ENCODE results near the gene NHLRC2.
"Not testable (repeated sequence)": the region's sequence is repeated elsewhere in the genome, so short reads cannot be mapped to it uniquely, and the experiment has no call there.

The NHLRC2 gene, protein sequence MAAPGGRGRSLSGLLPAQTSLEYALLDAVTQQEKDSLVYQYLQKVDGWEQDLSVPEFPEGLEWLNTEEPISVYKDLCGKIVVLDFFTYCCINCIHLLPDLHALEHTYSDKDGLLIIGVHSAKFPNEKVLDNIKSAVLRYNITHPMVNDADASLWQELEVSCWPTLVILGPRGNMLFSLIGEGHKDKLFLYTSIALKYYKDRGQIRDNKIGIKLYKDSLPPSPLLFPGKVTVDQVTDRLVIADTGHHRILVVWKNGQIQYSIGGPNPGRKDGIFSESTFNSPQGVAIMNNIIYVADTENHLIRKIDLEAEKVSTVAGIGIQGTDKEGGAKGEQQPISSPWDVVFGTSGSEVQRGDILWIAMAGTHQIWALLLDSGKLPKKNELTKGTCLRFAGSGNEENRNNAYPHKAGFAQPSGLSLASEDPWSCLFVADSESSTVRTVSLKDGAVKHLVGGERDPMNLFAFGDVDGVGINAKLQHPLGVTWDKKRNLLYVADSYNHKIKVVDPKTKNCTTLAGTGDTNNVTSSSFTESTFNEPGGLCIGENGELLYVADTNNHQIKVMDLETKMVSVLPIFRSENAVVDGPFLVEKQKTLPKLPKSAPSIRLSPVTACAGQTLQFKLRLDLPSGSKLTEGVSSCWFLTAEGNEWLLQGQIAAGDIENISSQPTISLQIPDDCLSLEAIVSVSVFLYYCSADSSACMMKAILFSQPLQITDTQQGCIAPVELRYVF

DNA sequence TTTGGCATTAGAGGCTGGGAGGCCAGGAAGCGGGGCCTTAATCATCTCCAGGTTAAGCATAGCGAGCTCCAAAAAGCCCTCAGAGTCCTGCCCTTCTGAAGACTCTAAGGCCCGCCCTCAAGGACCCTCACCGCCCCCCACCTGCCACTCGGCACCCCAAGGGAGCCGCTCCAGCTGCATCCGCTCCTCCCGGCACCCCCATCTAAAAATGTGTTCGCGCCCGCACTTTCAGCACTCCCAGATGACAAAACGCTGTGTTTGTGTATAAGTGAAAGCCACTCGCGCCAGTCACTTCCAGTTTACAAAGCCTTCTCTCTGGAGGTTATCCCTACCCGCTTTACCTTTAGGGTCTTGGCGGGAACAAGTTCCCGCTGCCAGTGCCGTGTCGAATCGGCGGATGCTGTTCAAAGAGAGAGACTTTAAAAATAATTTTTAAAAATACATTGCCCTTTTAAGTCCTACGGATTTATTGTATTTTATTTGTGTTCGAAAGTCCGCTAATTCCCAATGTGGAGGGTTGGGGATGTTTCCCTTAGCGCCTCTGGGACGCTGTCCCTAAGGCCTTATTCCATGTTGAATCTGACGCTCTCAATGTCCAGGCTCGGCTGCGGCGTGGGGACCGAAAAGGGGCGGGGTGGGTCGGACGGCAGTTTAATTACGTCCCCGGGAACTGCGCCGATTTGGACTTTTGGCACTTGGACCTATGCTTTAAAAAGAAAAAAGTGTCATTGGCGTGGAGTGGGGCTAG lies at the start of gene NHLRC2, which contains the start of gene DCLRE1A:
NHLRC2 (plus strand) TSS at position 649 of the 748 bp plus-strand sequence. CDS start 212 bp downstream, outside the sequence.
DCLRE1A (minus strand) TSS at position 70 of the 748 bp plus-strand sequence. CDS start 900 bp downstream, outside the sequence.
- Mint-ChIP-seq H3K27ac (peak within 1 kb of the TSS; percentile 100), H3K9me3 (no peaks in the 10 kb centered on the region), H3K27me3 (ENCODE audit: low read depth) (peaks cover 4% of the 10 kb centered on the region), H3K4me3 (peak within 1 kb of the TSS; percentile 93 to 98 (median 97)), H3K36me3 (ENCODE audit: low read depth) (peaks cover 8% of the 10 kb centered on the region), H3K4me1 (peaks cover 49% of the 10 kb centered on the region)
- TF ChIP-seq, protein P1, sequence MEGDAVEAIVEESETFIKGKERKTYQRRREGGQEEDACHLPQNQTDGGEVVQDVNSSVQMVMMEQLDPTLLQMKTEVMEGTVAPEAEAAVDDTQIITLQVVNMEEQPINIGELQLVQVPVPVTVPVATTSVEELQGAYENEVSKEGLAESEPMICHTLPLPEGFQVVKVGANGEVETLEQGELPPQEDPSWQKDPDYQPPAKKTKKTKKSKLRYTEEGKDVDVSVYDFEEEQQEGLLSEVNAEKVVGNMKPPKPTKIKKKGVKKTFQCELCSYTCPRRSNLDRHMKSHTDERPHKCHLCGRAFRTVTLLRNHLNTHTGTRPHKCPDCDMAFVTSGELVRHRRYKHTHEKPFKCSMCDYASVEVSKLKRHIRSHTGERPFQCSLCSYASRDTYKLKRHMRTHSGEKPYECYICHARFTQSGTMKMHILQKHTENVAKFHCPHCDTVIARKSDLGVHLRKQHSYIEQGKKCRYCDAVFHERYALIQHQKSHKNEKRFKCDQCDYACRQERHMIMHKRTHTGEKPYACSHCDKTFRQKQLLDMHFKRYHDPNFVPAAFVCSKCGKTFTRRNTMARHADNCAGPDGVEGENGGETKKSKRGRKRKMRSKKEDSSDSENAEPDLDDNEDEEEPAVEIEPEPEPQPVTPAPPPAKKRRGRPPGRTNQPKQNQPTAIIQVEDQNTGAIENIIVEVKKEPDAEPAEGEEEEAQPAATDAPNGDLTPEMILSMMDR (IDR thresholded peaks at IDR 0.05; ENCODE audit: unreplicated experiment in 3 of 3) = no peak

DNA sequence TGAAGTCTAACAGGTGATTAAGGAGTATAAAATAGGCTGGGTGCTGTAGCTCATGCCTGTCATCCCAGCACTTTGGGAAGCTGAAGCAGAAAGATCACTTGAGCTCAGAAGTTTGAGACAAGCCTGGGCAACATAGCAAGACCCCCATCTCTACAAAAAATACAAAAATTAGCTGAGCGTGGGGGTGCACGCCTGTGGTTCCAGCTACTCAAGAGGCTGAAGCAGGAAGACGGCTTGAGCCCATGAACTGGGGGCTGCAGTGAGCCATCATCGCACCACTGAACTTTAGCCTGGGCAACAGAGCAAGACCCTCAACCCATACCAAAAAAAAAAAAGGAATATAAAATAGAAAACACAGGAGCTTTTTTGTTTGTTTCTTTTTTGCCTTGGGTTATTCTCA lies 48.0 kb upstream of the NHLRC2 start:
- no peak overlapping the region for H3K4me3 Mint-ChIP-seq
- H3K9me3 Mint-ChIP-seq = no peaks in the 10 kb centered on the region
- peaks cover 15% of the 10 kb centered on the region for H3K4me1 Mint-ChIP-seq
- no peak overlapping the region for H3K27ac Mint-ChIP-seq
- TF ChIP-seq, protein P1 (IDR thresholded peaks at IDR 0.05; ENCODE audit: unreplicated experiment in 3 of 3) = no peak
- peaks cover 42% of the 10 kb centered on the region for H3K27me3 Mint-ChIP-seq (ENCODE audit: low read depth)
- H3K36me3 Mint-ChIP-seq (ENCODE audit: low read depth) = no peaks in the 10 kb centered on the region

DNA sequence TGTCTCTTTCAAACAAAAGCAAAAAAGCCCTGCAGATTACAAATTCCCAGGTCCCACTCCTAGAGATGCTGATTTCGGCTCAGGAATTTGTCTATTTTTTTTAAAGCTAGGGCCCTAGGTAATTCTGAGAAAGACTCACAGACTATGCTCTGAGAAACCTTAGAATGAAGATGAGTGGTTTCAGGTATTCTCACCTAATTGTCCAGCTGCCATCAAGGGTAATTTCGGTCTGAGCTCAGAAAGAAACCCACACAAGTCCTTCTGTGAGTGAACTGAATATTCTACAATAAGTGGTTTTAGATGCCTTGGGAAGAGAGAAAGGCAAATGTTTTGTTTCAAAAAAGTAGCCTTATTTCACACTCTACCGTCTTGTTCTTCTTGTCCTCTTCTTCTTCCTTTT lies 46.3 kb upstream of the NHLRC2 start:
- Mint-ChIP-seq H3K27me3 (ENCODE audit: low read depth) (peaks cover 44% of the 10 kb centered on the region), H3K4me1 (peaks cover 6% of the 10 kb centered on the region), H3K27ac (no peak overlapping the region), H3K9me3 (peaks cover 8% of the 10 kb centered on the region), H3K4me3 (no peak overlapping the region), H3K36me3 (ENCODE audit: low read depth) (no peaks in the 10 kb centered on the region)
- TF ChIP-seq, protein P1 (IDR thresholded peaks at IDR 0.05; ENCODE audit: unreplicated experiment in 3 of 3) = no peak

DNA sequence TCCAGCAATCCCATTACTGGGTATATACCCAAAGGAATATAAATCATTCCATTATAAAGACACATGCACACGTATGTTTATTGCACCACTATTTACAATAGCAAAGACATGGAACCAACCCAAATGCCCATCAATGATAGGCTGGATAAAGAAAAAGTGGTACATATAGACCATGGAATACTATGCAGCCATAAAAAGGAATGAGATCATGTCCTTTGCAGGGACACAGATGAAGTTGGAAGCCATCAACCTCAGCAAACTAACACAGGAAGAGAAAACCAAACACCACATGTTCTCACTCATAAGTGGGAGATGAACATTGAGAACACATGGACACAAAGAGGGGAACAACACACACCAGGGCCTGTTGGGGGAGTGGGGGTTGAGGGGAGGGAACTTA lies 39.8 kb upstream of the NHLRC2 start:
- not testable (repeated sequence) for H3K27ac Mint-ChIP-seq; H3K36me3 Mint-ChIP-seq (ENCODE audit: low read depth); H3K4me3 Mint-ChIP-seq; H3K9me3 Mint-ChIP-seq; H3K4me1 Mint-ChIP-seq
- H3K27me3 Mint-ChIP-seq (ENCODE audit: low read depth) = peaks cover 30% of the 10 kb centered on the region

DNA sequence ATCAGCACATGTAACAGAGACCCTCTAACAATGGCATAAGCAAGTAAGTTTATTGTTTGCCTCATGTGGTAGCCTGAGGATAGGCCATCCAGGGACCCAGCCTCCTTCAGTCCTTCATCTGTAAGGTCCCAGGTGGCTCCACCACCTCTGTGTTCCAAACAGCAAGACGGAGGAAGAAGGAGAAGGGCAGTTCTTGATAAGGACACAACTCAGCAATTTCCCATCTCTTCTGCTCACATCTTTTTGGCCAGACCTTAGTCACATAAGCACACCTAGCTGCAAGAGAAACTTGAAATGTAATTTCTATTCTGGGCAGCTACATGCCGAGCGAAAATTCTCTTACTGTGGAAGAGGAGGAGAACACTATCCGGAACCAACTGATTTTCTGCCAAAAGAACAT lies 34.5 kb upstream of the NHLRC2 start:
- Mint-ChIP-seq H3K27me3 (ENCODE audit: low read depth) (peaks cover 3% of the 10 kb centered on the region), H3K27ac (no peak overlapping the region), H3K4me1 (no peaks in the 10 kb centered on the region), H3K9me3 (no peaks in the 10 kb centered on the region), H3K4me3 (no peak overlapping the region), H3K36me3 (ENCODE audit: low read depth) (no peaks in the 10 kb centered on the region)
- TF ChIP-seq, protein P1 (IDR thresholded peaks at IDR 0.05; ENCODE audit: unreplicated experiment in 3 of 3) = no peak

DNA sequence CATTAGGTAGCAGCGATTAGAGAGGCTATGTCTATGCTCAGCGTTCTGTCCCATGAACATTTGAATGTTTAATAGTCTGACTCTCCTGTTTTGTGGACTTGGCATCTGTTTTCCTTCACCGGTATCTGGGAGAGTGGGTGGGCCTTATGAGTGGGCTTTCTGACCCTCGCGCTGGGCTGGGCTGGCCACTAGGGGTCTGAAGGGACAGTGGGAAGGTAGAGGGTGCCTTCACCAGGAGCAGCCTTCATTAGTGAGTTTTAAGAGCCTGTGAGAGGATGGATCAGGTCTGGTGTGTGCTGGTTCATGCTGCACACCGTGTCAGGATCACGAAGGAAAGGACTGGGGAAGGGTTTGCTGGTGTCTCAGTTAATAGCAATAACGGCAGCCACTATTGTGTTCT lies 34.0 kb upstream of the NHLRC2 start:
- peaks cover 3% of the 10 kb centered on the region for H3K27me3 Mint-ChIP-seq (ENCODE audit: low read depth)
- H3K27ac Mint-ChIP-seq = no peak overlapping the region
- H3K4me3 Mint-ChIP-seq = no peak overlapping the region
- TF ChIP-seq, protein P1 (IDR thresholded peaks at IDR 0.05; ENCODE audit: unreplicated experiment in 3 of 3) = no peak
- no peaks in the 10 kb centered on the region for H3K4me1 Mint-ChIP-seq
- H3K9me3 Mint-ChIP-seq = no peaks in the 10 kb centered on the region
- H3K36me3 Mint-ChIP-seq (ENCODE audit: low read depth) = no peaks in the 10 kb centered on the region

DNA sequence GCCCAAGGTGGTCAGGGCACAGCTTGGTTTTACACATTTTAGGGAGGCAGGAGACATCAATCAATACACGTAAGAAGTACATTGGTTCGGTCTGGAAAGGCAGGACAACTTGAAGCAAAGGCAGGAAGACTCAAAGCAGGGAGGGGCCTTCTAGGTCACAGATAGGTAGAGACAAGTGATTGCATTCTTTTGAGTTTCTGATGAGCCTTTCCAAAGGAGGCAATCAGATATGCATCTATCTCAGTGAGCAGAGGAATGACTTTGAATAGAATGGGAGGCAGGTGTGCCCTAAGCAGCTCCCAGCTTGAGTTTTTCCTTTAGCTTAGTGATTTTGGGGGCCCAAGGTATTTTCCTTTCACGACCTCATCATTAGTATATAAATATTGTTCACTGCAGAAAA lies 33.2 kb upstream of the NHLRC2 start:
- H3K27ac Mint-ChIP-seq; H3K4me1 Mint-ChIP-seq; H3K9me3 Mint-ChIP-seq; H3K36me3 Mint-ChIP-seq (ENCODE audit: low read depth); H3K4me3 Mint-ChIP-seq; H3K27me3 Mint-ChIP-seq (ENCODE audit: low read depth): not testable (repeated sequence)
